ENCODE results near the gene B9D2.
A peak's percentile ranks its signal among the peaks of the same experiment; 100 is the strongest.

B9D2 gene

GRCh38 chr19:41363753-41364523 lies at the start of gene B9D2:
Gene B9D2, minus strand, starts transcription at chr19:41364149. Its CDS starts 630 bp downstream, at chr19:41363519.
- H3K4me3 ChIP-seq (replicated peaks; ENCODE audit: low read depth, low read length): peak within 1 kb of the TSS; percentile 84

GRCh38 chr19:41412953-41413352 lies 49.0 kb upstream of the B9D2 start:
- H3K27me3 ChIP-seq (replicated peaks; ENCODE audit: control insufficient read depth, insufficient read depth, low read length): no peaks in the 10 kb centered on the region
- peaks cover 18% of the 10 kb centered on the region for H3K36me3 ChIP-seq (ENCODE audit: control insufficient read depth, insufficient read depth, low read length)
- no peak for DNase-seq (ENCODE audit: extremely low read depth, insufficient read length)
- no peak overlapping the region for H3K4me3 ChIP-seq (replicated peaks; ENCODE audit: low read depth, low read length)
- TF ChIP-seq, protein P1, sequence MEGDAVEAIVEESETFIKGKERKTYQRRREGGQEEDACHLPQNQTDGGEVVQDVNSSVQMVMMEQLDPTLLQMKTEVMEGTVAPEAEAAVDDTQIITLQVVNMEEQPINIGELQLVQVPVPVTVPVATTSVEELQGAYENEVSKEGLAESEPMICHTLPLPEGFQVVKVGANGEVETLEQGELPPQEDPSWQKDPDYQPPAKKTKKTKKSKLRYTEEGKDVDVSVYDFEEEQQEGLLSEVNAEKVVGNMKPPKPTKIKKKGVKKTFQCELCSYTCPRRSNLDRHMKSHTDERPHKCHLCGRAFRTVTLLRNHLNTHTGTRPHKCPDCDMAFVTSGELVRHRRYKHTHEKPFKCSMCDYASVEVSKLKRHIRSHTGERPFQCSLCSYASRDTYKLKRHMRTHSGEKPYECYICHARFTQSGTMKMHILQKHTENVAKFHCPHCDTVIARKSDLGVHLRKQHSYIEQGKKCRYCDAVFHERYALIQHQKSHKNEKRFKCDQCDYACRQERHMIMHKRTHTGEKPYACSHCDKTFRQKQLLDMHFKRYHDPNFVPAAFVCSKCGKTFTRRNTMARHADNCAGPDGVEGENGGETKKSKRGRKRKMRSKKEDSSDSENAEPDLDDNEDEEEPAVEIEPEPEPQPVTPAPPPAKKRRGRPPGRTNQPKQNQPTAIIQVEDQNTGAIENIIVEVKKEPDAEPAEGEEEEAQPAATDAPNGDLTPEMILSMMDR (IDR thresholded peaks at IDR 0.05; ENCODE audit: insufficient read depth, low read length, poor library complexity, severe bottlenecking): no peak

More at GRCh38 chr19:41363753-41364523, at the start of gene B9D2:
- TF ChIP-seq, protein P1 (IDR thresholded peaks at IDR 0.05; ENCODE audit: insufficient read depth, low read length, poor library complexity, severe bottlenecking): no peak
- DNase-seq (ENCODE audit: extremely low read depth, insufficient read length): peak; percentile 96
- H3K27me3 ChIP-seq (replicated peaks; ENCODE audit: control insufficient read depth, insufficient read depth, low read length): no peaks in the 10 kb centered on the region
- H3K36me3 ChIP-seq (ENCODE audit: control insufficient read depth, insufficient read depth, low read length): no peaks in the 10 kb centered on the region

DNA sequence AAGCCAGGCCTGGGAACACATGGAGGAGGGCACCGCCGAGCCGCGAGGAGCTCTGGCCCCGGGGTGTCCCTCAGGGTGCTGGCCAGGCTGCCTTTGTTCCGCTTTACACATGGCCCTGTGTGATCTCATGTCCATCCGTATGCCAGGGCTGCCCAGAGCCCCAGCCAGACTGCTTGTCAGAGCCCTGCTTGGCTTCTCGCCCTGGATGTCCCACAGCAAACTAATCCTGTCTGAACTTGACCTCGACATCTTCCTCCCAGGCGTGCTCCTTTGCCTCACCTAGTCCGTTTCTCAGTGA lies 48.0 kb upstream of the B9D2 start:
- TF ChIP-seq, protein P1 (IDR thresholded peaks at IDR 0.05; ENCODE audit: insufficient read depth, low read length, poor library complexity, severe bottlenecking): no peak

DNA sequence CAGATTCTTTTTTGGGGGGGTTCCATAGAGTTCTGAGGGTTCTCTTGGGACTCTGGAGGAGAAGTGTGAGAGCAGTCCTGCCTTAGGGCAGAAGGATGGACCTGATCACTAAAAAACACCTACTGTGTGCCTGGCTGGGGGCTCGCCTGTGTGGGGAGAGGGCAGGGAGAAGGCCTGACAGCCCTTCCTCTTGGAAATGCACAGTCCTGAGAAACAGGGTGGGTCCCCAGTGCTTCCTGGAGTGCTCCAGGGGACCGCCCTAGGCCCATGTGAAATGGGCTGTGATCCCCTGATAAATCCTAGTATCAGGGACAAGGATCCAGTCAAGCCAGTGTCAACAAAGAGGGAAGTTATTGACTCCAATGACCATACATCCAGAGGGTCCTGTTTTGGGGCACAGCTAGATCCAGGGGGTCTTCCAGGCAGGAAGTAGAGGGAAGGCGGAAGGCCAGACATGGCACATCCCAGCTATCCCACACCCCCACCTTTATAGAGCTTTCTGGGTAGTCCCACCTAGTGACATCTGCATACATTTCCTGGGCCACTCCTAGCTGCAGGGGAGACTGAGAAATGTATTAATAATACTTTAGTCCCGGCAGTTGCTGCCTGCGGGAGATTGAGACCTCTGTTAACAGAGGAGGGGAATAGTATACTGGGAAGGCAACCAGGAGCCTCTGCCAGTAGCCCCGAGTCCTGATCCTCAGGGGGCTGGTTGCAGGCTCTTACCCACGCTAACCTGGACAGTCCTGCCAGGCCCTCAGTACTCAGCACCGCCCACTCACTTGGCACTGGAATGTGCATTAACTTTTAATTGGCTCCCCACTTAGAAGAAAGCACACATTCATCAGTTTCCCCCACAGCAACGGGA lies 47.4 kb upstream of the B9D2 start:
- no peak for DNase-seq (ENCODE audit: extremely low read depth, insufficient read length)
- Histone ChIP-seq H3K27me3 (replicated peaks; ENCODE audit: control insufficient read depth, insufficient read depth, low read length) (no peaks in the 10 kb centered on the region), H3K36me3 (ENCODE audit: control insufficient read depth, insufficient read depth, low read length) (peaks cover 18% of the 10 kb centered on the region), H3K4me3 (replicated peaks; ENCODE audit: low read depth, low read length) (no peak overlapping the region)
- TF ChIP-seq, protein P1 (IDR thresholded peaks at IDR 0.05; ENCODE audit: insufficient read depth, low read length, poor library complexity, severe bottlenecking): no peak

More for the DNA sequence above, 48.0 kb upstream of the B9D2 start:
- H3K27me3 ChIP-seq (replicated peaks; ENCODE audit: control insufficient read depth, insufficient read depth, low read length): no peaks in the 10 kb centered on the region
- H3K4me3 ChIP-seq (replicated peaks; ENCODE audit: low read depth, low read length): no peak overlapping the region
- H3K36me3 ChIP-seq (ENCODE audit: control insufficient read depth, insufficient read depth, low read length): peaks cover 18% of the 10 kb centered on the region
- no peak for DNase-seq (ENCODE audit: extremely low read depth, insufficient read length)

- no peaks in the 10 kb centered on the region for H3K27me3 ChIP-seq (replicated peaks; ENCODE audit: control insufficient read depth, insufficient read depth, low read length)
- TF ChIP-seq, protein P1 (IDR thresholded peaks at IDR 0.05; ENCODE audit: insufficient read depth, low read length, poor library complexity, severe bottlenecking): no peak
- H3K36me3 ChIP-seq (ENCODE audit: control insufficient read depth, insufficient read depth, low read length): peaks cover 16% of the 10 kb centered on the region
- H3K4me3 ChIP-seq (replicated peaks; ENCODE audit: low read depth, low read length): no peak overlapping the region
- no peak for DNase-seq (ENCODE audit: extremely low read depth, insufficient read length)
Observed at GRCh38 chr19:41410336-41411054, 46.5 kb upstream of the B9D2 start.

Data from GM06990 (cell line).